ENCODE results near the gene ZSCAN31. TPM values are rescaled to one million over a fixed set of nuclear protein-coding genes. Genes with fewer than 3 reads are reported as not detected.

The ZSCAN31 gene
- total RNA-seq, 1 donor from 2014 or later: 8.6 TPM

Other genes with a start within 250 kb of the ZSCAN31 start
- 2.2 TPM for gene ZSCAN16, start 211.5 kb downstream of the ZSCAN31 start, total RNA-seq
- gene ZKSCAN8, start 194.3 kb downstream of the ZSCAN31 start, total RNA-seq: 13.9 TPM
- gene ZSCAN9, start 110.9 kb downstream of the ZSCAN31 start, total RNA-seq: 10.2 TPM
- 2.7 TPM for gene ZKSCAN4, start 83.9 kb downstream of the ZSCAN31 start, total RNA-seq
- gene NKAPL, start 76.9 kb downstream of the ZSCAN31 start, total RNA-seq: 6.3 TPM
- gene ZSCAN26, start 69.0 kb downstream of the ZSCAN31 start, total RNA-seq: 13.8 TPM
- gene PGBD1, start 54.6 kb downstream of the ZSCAN31 start, total RNA-seq: 2.3 TPM
- gene ZKSCAN3, start 13.8 kb upstream of the ZSCAN31 start, total RNA-seq: 4.7 TPM
- gene ZSCAN12, start 63.6 kb upstream of the ZSCAN31 start, total RNA-seq: 1.9 TPM
- 1.2 TPM for gene ZSCAN23, start 107.3 kb upstream of the ZSCAN31 start, total RNA-seq
- gene GPX6, start 179.6 kb upstream of the ZSCAN31 start, total RNA-seq: not detected
- not detected for gene GPX5, start 189.7 kb upstream of the ZSCAN31 start, total RNA-seq

Measured in left ventricle myocardium superior (tissue), 1 donor.